Left hindlimb (tissue), 1 donor: ENCODE results near the gene GJD3.

ENCODE experiments used
- DNase-seq: peaks from one replicate; pipeline ENCODE4 v3.0.0-alpha.2; 2018

The GJD3 gene

GRCh38 chr17:40321961-40322357 lies 42.6 kb downstream of the GJD3 start:
- DNase-seq = peak; percentile 68

GRCh38 chr17:40321524-40321929 lies 43.0 kb downstream of the GJD3 start:
- no peak for DNase-seq

GRCh38 chr17:40320756-40321523 lies 43.6 kb downstream of the GJD3 start:
- peak; percentile 94 for DNase-seq

- no peak for DNase-seq
Observed at GRCh38 chr17:40319651-40320540, 44.6 kb downstream of the GJD3 start.

GRCh38 chr17:40318830-40319391 lies 45.6 kb downstream of the GJD3 start:
- DNase-seq = no peak

GRCh38 chr17:40317880-40318829 lies 46.4 kb downstream of the GJD3 start:
- peak; percentile 98 for DNase-seq

GRCh38 chr17:40317345-40317873 lies 47.1 kb downstream of the GJD3 start:
- peak; percentile 73 for DNase-seq

- DNase-seq = peak; percentile 89
Observed at GRCh38 chr17:40316571-40317344, 47.8 kb downstream of the GJD3 start.

GRCh38 chr17:40315678-40316570 lies 48.6 kb downstream of the GJD3 start:
- no peak for DNase-seq

GRCh38 chr17:40315206-40315605 lies 49.3 kb downstream of the GJD3 start:
- no peak for DNase-seq

GRCh38 chr17:40314584-40314956 lies 50.0 kb downstream of the GJD3 start:
- DNase-seq = peak; percentile 78

- DNase-seq = peak; percentile 82
Observed at GRCh38 chr17:40313668-40314583, 50.6 kb downstream of the GJD3 start.
